ENCODE measurements around the gene TTC39B.
A peak's percentile ranks its signal among the peaks of the same experiment; 100 is the strongest.

TTC39B gene

GRCh38 chr9:15158064-15158463, 149.0 kb downstream of the TTC39B start:
- no peak for DNase-seq

GRCh38 chr9:15157381-15157780, 149.6 kb downstream of the TTC39B start:
- no peak for DNase-seq

GRCh38 chr9:15156241-15156640, 150.8 kb downstream of the TTC39B start:
- DNase-seq = no peak

GRCh38 chr9:15155826-15156225, 151.2 kb downstream of the TTC39B start:
- peak; percentile 88 for DNase-seq

- DNase-seq = no peak
Observed at GRCh38 chr9:15155323-15155722, 151.7 kb downstream of the TTC39B start.

GRCh38 chr9:15154677-15155076, 152.3 kb downstream of the TTC39B start:
- no peak for DNase-seq

- DNase-seq = no peak
Observed at GRCh38 chr9:15153961-15154360, 153.1 kb downstream of the TTC39B start.

- DNase-seq = no peak
Observed at GRCh38 chr9:15150939-15151338, 156.1 kb downstream of the TTC39B start.

GRCh38 chr9:15149450-15149849, 157.6 kb downstream of the TTC39B start:
- DNase-seq = no peak

- DNase-seq = no peak
Observed at GRCh38 chr9:15146268-15146700, 160.7 kb downstream of the TTC39B start.

- peak; percentile 26 for DNase-seq
Observed at GRCh38 chr9:15144622-15145061, 162.4 kb downstream of the TTC39B start.

GRCh38 chr9:15142878-15143534, 164.0 kb downstream of the TTC39B start:
- DNase-seq = peak; percentile 75

GRCh38 chr9:15140051-15140450, 167.0 kb downstream of the TTC39B start:
- peak; percentile 45 for DNase-seq

- DNase-seq = no peak
Observed at GRCh38 chr9:15139469-15139868, 167.5 kb downstream of the TTC39B start.

- no peak for DNase-seq
Observed at GRCh38 chr9:15138357-15138686, 168.7 kb downstream of the TTC39B start.

- no peak for DNase-seq
Observed at GRCh38 chr9:15137658-15138356, 169.2 kb downstream of the TTC39B start.

- no peak for DNase-seq
Observed at GRCh38 chr9:15137089-15137488, 169.9 kb downstream of the TTC39B start.

GRCh38 chr9:15136646-15137045, 170.4 kb downstream of the TTC39B start:
- DNase-seq = no peak

- DNase-seq = peak; percentile 90
Observed at GRCh38 chr9:15135164-15135792, 171.7 kb downstream of the TTC39B start.

GRCh38 chr9:15133488-15133887, 173.5 kb downstream of the TTC39B start:
- no peak for DNase-seq

- no peak for DNase-seq
Observed at GRCh38 chr9:15132091-15132490, 174.9 kb downstream of the TTC39B start.

- DNase-seq = no peak
Observed at GRCh38 chr9:15131094-15131493, 175.9 kb downstream of the TTC39B start.

- no peak for DNase-seq
Observed at GRCh38 chr9:15127831-15128230, 179.2 kb downstream of the TTC39B start.

GRCh38 chr9:15121630-15122029, 185.4 kb downstream of the TTC39B start:
- no peak for DNase-seq

Data from NCI-H1694 treated with DMSO at 0.1 percent for 48 hours (cell line).